GM18951 (cell line): ENCODE results near the gene NPIPB9.
"Not testable (repeated sequence)": the region's sequence is repeated elsewhere in the genome, so short reads cannot be mapped to it uniquely, and the experiment has no call there.

Source experiments
- in situ Hi-C: fragments of 300-500 bp; cut with MboI; formaldehyde crosslinking; loops from one replicate; pipeline ENCODE4 v1.12.0; 2022; ENCODE audit warnings: low sequenced_read_pairs, mixed read lengths, inconsistent platforms; ENCODE audit not compliant: unreplicated experiment

Gene NPIPB9

DNA sequence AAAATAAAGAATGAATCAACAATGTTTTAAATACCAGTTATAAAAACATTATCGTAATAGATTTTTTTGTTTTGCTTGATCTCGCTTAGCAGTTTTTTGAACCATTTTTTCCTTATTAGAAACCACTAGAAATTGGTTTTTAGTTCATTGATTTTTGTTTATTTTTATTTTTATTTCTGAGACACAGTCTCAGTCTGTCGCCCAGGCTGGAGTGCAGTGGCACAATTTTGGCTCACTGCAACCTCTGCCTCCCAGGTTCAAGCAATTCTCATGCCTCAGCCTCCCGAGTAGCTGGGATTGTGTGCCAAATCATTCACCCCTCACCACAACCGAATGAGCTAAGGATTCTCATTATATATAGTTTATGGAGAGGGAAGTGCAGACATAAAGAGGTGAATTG is at the start of gene NPIPB9:
Gene NPIPB9 (plus strand): TSS at position 301 of the 400 bp plus-strand sequence.
- in situ Hi-C loops, result not testable (repeated sequence)

- in situ Hi-C loops, result not testable (repeated sequence)
These were observed 47.3 kb upstream of the NPIPB9 start for GRCh38 chr16:28704246-28704645.

GRCh38 chr16:28711220-28712083 is 40.1 kb upstream of the NPIPB9 start, which contains the start of gene EIF3C:
EIF3C (plus strand) TSS chr16:28711464; CDS start chr16:28711687, 223 bp downstream.
- in situ Hi-C loops, result not testable (repeated sequence)

DNA sequence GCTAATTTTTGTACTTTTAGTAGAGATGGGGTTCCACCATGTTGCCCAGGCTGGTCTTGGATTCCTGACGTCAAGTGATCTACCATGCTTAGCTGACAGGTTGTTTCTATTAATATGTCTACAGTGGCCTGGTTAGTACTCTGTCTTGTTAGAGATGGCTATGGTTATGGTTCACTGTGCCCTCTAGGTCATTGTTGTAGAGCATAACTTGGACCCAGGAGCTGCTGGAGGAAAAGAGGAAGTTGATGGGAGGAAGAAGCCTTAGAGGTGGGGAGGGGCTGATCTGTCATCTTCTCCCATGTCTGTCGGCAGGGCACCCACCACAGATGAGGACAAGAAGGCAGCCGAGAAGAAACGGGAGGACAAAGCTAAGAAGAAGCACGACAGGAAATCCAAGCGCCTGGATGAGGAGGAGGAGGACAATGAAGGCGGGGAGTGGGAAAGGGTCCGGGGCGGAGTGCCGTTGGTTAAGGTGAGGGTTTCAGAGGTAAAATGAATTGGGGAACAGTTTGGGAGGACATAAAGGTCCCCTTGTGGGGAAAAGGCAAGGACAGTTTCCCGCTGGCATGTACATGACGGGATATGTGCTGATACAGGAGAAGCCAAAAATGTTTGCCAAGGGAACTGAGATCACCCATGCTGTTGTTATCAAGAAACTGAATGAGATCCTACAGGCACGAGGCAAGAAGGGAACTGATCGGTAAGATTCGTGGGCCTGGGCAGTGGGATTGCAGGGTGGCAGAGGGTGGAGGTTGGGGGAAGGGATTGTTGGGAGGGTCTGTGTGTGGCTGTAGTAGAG is 28.5 kb upstream of the NPIPB9 start:
- in situ Hi-C loops, result not testable (repeated sequence)

GRCh38 chr16:28731253-28731652 is 20.3 kb upstream of the NPIPB9 start:
- in situ Hi-C loops, result not testable (repeated sequence)

- in situ Hi-C loops, result not testable (repeated sequence)
These were observed 19.0 kb upstream of the NPIPB9 start for GRCh38 chr16:28732455-28733124.

GRCh38 chr16:28739787-28740186 is 11.8 kb upstream of the NPIPB9 start:
- in situ Hi-C loops, result not testable (repeated sequence)

DNA sequence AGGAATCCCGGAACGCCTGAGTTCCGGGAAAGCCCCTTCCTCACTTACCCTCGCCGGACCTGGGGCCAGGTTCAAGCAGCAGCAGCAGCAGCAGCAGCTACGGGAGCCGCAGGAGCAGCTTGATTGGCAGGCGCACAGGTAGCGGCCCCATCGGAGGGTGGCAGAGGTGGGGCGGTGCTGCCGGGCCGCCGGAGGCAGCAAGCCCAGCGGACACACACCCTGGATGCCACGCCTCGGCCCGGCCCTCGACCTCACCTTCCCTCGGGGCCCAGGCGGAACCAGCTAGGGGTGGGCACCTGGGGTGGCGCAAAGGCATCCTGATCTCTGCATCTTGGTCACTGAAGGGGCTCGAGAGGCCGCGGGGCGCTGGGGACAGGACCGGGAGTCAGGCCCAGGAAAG is 11.0 kb upstream of the NPIPB9 start:
- in situ Hi-C loops, result not testable (repeated sequence)

DNA sequence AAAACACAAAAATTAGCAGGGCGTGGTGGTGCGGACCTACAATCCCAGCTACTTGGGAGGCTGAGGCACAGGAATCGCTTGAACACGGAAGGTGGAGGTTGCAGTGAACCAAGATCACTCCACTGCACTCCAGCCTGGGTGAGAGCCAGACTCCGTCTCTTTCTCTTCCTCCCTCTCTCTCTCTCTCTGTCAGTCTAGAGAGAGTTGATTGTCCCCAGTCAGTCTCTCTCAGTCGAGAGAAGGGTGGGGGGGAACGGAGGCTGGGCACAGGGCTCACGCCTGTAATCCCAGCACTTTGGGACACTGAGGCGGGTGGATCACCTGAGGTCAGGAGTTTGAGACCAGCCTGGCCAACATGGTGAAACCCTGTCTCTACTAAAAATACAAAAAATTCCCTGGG is 10.3 kb upstream of the NPIPB9 start:
- in situ Hi-C loops, result not testable (repeated sequence)

- in situ Hi-C loops, result not testable (repeated sequence)
These were observed 4.8 kb upstream of the NPIPB9 start for GRCh38 chr16:28746618-28747350.

DNA sequence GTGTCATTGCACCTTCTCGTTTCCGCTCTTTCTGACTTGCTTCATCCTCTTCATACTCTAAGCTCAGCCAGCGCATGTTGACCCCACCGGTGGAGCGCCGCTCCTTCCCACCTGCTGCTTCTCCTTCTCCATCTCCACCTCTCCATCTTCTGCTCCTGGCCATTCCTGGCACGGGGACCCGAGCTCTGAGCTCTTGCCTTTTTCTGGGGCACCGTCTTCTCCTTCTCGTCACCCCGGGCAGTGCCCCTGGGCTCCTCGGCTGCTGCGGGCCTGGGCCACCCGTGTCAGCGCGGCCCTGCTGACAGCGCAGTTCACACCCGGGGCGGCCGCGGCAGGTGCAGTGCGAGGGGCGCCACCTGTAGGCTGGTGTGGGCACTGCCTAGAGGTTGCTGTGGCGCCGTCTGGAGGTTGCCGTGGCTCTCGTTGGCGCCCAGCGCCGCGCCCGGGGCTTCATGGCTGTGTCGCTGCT is 1.6 kb upstream of the NPIPB9 start:
- in situ Hi-C loops, result not testable (repeated sequence)

- in situ Hi-C loops, result not testable (repeated sequence)
These were observed 1.0 kb upstream of the NPIPB9 start for GRCh38 chr16:28750469-28751067.

GRCh38 chr16:28781697-28782096 is 30.1 kb downstream of the NPIPB9 start:
- in situ Hi-C loops, result not testable (repeated sequence)

- in situ Hi-C loops, result not testable (repeated sequence)
These were observed 30.8 kb downstream of the NPIPB9 start for GRCh38 chr16:28782357-28782756.

GRCh38 chr16:28802235-28803019 is 50.8 kb downstream of the NPIPB9 start:
- in situ Hi-C loops, result not testable (repeated sequence)

DNA sequence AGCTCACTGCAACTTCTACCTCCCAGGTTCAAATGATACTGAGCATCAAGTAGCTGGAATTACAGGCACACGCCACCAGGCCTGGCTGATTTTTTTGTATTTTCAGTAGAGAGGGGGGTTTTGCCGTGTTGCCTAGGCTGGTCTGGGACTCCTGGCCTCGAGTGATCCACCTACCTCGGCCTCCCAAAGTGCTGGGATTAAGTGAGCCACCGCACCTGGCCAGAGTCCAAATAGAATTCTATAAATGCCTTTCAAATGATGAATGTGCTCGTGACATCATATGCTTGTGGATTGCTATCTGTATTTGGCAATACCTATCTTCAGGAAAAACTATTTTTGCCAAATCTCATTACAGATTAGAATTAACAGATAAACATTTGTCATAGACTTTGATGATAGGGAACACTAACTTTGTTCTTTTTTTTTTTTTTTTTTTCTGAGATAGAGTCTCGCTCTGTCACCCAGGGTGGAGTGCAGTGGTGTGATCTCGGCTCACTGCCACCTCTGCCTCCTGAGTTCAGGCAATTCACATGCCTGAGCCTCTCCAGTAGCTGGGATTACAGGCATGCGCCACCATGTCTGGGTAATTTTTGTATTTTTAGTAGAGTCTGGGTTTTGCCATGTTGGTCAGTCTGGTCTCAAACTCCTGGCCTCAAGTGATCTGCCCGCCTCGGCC is 56.0 kb downstream of the NPIPB9 start:
- in situ Hi-C loops, result not testable (repeated sequence)
